WTC11 (cell line): ENCODE results near the gene MAP1LC3A. TPM values are rescaled to one million over a fixed set of nuclear protein-coding genes. Genes with fewer than 3 reads are reported as not detected.
"Not testable (repeated sequence)": the region's sequence is repeated elsewhere in the genome, so short reads cannot be mapped to it uniquely, and the experiment has no call there.

Experiments
- ATAC-seq: fragments of 200-7000 bp; cut with Tn5 transposase; 2 replicates; pipeline ENCODE4 v1.10.0; 2021; ENCODE audit warnings: mild to moderate bottlenecking, moderate library complexity
- CTCF ChIA-PET: fragments of 300-600 bp; sonication (Branson Sonifier 250); formaldehyde crosslinking; loops from one replicate; lab custom pipeline; 2021; ENCODE audit warnings: antibody characterized with exemption; lab: Charles Lee
- POLR2A ChIA-PET: fragments of 350-600 bp; sonication (Branson Sonifier 250); formaldehyde crosslinking; loops from one replicate; lab custom pipeline; 2021; ENCODE audit warnings: antibody characterized with exemption; lab: Charles Lee
- DNase-seq: peaks from one replicate; pipeline ENCODE4 v3.0.0; 2021; ENCODE audit warnings: low spot score
- H3K27ac Mint-ChIP-seq: 2 replicates; pipeline ENCODE4 v1.8.0; 2021; ENCODE audit warnings: mixed read lengths
- H3K27me3 Mint-ChIP-seq: 2 replicates; pipeline ENCODE4 v1.8.0; 2021; ENCODE audit warnings: low read depth, mild to moderate bottlenecking, moderate library complexity, mixed read lengths
- H3K36me3 Mint-ChIP-seq: 2 replicates; pipeline ENCODE4 v1.8.0; 2021; ENCODE audit warnings: mixed read lengths
- H3K4me1 Mint-ChIP-seq: 2 replicates; pipeline ENCODE4 v1.8.0; 2022; ENCODE audit warnings: mixed read lengths
- H3K4me3 Mint-ChIP-seq: 2 replicates; pipeline ENCODE4 v1.8.0; 2021; ENCODE audit warnings: mild to moderate bottlenecking, moderate library complexity, mixed read lengths
- H3K9me3 Mint-ChIP-seq: 2 replicates; pipeline ENCODE4 v1.8.0; 2021; ENCODE audit warnings: mixed read lengths
- IRF2 ChIP-seq: sonication (generic); formaldehyde crosslinking; IDR thresholded peaks from 2 replicates; pipeline ENCODE4 v1.8.0; 2022; ENCODE audit warnings: low read depth, missing genetic modification reagents, borderline replicate concordance
- JUN ChIP-seq: sonication (generic); formaldehyde crosslinking; IDR thresholded peaks from 2 replicates; pipeline ENCODE4 v1.8.0; 2023; ENCODE audit warnings: mild to moderate bottlenecking, missing genetic modification reagents
- total RNA-seq: library from RNA; stranded (reverse); gene quantifications from 3 replicates; pipeline ENCODE4 v1.2.3, GENCODE V29; 2021
- TF ChIP-seq, protein P1 (sequence below): sonication (generic); formaldehyde crosslinking; IDR thresholded peaks from 2 replicates; pipeline ENCODE4 v1.8.0; 2022; ENCODE audit warnings: mild to moderate bottlenecking, missing genetic modification reagents
- TF ChIP-seq, protein P2 (sequence below): sonication (generic); formaldehyde crosslinking; IDR thresholded peaks from 2 replicates; pipeline ENCODE4 v1.8.0; 2022; ENCODE audit warnings: mild to moderate bottlenecking, missing genetic modification reagents
- TF ChIP-seq, protein P3 (sequence below): sonication (generic); formaldehyde crosslinking; IDR thresholded peaks from 2 replicates; pipeline ENCODE4 v1.8.0; 2022; ENCODE audit warnings: mild to moderate bottlenecking, missing genetic modification reagents
- TF ChIP-seq, protein P4 (sequence below): fragments of 250-450 bp; sonication (Bioruptor Pico); IDR thresholded peaks from 2 replicates; pipeline ENCODE4 v1.9.0; 2021; ENCODE audit warnings: moderate library complexity, mild to moderate bottlenecking, inconsistent platforms, borderline replicate concordance
- TF ChIP-seq, protein P5 (sequence below): sonication (generic); formaldehyde crosslinking; conservative IDR thresholded peaks from 2 replicates; pipeline ENCODE4 v1.8.1; 2023; ENCODE audit warnings: mild to moderate bottlenecking, low read depth, missing genetic modification reagents, moderate library complexity
- TF ChIP-seq, protein P6 (sequence below): fragments of 250-450 bp; sonication (Bioruptor Pico); conservative IDR thresholded peaks from 2 replicates; pipeline ENCODE4 v1.9.0; 2021; ENCODE audit warnings: mild to moderate bottlenecking
- TF ChIP-seq, protein P7 (sequence below): sonication (generic); formaldehyde crosslinking; IDR thresholded peaks from 2 replicates; pipeline ENCODE4 v1.8.1; 2023; ENCODE audit warnings: mild to moderate bottlenecking, missing genetic modification reagents

The MAP1LC3A gene
- total RNA-seq, 1 experiment from 2014 or later = 7.5 TPM

DNA sequence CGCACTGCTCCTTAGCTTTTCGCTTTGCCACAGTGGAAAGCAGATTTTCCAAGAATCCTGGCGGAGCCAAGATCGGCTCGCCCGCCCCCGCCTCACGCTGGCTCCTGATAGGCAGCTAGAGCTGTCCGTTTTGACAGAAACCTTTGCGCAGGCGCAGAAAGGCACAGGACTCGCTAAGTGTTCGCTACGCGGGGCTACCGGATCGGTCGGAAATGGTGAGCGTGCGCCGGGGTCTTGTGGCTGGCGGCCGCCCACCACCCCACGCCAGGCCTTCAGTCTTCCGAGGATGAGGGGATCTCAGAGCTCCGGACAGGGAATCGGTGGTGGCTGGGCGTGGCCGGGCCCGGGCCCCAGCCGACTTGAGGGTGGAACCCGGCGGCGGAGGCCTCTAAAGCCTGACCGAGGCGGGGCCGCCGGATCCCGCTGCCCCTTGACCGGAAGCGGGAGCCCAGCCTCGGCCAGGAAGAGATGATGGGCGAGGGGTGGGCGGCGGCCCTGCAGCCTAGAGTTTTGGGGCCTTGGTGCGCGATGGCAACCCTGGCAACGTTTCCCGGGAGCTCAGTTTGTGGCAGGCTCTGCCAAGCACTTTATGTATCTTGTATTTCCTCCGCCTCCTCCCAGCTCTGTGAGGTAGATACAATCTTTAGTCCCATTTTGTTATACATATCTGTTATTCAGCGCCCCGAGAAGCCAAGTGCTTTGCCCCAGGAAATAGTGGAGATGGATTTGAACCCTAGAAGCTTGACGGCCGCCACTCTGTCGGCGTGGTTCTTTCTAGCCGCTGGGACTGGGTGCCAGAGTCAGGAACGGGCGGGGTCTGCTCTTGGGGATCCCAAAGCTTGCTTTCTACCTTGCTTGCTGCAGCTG lies 42.0 kb upstream of the MAP1LC3A start, which contains the start of gene DYNLRB1 (continued):
- TF ChIP-seq, protein P1, sequence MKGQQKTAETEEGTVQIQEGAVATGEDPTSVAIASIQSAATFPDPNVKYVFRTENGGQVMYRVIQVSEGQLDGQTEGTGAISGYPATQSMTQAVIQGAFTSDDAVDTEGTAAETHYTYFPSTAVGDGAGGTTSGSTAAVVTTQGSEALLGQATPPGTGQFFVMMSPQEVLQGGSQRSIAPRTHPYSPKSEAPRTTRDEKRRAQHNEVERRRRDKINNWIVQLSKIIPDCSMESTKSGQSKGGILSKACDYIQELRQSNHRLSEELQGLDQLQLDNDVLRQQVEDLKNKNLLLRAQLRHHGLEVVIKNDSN (CRISPR knock-in tag) = peak; percentile 57; the same call in 1 of the 2 replicates

DNA sequence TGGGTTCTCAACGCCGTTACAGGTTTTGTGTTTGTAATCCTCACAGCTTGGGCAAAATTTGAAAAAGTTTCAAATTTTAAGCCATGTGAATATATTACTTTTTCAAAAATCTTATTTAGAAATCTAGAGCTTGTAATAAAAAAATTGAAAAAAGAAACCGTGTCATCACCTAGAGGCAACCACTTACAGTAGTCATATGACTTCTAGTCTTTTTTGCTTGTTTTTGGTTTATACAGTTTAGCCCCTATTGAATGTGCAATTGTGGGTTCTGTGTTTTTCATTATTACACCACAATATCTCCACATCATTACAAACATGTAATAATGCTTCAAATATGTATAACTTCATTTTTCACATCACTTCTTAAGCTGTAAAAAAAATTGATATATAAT lies 41.4 kb upstream of the MAP1LC3A start:
- ChIA-PET CTCF (interaction anchor here (0.6 to 4.2 kb wide), 8 partner anchors 20 to 262 kb away, joined by 3 to 60 read pairs (median 4); partner anchors contain the start of gene AHCY), POLR2A (interaction anchor here (1.1 kb wide), 1 partner anchor 53 kb away, joined by 3 read pairs; no protein-coding TSS in a partner anchor)
- Mint-ChIP-seq H3K27ac (no peak overlapping the region), H3K4me1 (peaks cover 22% of the 10 kb centered on the region), H3K4me3 (peak overlapping the region; percentile 97), H3K9me3 (no peaks in the 10 kb centered on the region), H3K36me3 (no peaks in the 10 kb centered on the region), H3K27me3 (no peaks in the 10 kb centered on the region)
- no peak for ATAC-seq
- no peak for TF ChIP-seq IRF2 (CRISPR knock-in tag)
- TF ChIP-seq, protein P2, sequence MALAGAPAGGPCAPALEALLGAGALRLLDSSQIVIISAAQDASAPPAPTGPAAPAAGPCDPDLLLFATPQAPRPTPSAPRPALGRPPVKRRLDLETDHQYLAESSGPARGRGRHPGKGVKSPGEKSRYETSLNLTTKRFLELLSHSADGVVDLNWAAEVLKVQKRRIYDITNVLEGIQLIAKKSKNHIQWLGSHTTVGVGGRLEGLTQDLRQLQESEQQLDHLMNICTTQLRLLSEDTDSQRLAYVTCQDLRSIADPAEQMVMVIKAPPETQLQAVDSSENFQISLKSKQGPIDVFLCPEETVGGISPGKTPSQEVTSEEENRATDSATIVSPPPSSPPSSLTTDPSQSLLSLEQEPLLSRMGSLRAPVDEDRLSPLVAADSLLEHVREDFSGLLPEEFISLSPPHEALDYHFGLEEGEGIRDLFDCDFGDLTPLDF = no peak
- TF ChIP-seq, protein P3, sequence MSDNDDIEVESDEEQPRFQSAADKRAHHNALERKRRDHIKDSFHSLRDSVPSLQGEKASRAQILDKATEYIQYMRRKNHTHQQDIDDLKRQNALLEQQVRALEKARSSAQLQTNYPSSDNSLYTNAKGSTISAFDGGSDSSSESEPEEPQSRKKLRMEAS (CRISPR knock-in tag) = no peak
- TF ChIP-seq JUN = no peak
- TF ChIP-seq, protein P4, sequence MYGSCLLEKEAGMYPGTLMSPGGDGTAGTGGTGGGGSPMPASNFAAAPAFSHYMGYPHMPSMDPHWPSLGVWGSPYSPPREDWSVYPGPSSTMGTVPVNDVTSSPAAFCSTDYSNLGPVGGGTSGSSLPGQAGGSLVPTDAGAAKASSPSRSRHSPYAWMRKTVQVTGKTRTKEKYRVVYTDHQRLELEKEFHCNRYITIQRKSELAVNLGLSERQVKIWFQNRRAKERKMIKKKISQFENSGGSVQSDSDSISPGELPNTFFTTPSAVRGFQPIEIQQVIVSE = no peak
- TF ChIP-seq, protein P5, sequence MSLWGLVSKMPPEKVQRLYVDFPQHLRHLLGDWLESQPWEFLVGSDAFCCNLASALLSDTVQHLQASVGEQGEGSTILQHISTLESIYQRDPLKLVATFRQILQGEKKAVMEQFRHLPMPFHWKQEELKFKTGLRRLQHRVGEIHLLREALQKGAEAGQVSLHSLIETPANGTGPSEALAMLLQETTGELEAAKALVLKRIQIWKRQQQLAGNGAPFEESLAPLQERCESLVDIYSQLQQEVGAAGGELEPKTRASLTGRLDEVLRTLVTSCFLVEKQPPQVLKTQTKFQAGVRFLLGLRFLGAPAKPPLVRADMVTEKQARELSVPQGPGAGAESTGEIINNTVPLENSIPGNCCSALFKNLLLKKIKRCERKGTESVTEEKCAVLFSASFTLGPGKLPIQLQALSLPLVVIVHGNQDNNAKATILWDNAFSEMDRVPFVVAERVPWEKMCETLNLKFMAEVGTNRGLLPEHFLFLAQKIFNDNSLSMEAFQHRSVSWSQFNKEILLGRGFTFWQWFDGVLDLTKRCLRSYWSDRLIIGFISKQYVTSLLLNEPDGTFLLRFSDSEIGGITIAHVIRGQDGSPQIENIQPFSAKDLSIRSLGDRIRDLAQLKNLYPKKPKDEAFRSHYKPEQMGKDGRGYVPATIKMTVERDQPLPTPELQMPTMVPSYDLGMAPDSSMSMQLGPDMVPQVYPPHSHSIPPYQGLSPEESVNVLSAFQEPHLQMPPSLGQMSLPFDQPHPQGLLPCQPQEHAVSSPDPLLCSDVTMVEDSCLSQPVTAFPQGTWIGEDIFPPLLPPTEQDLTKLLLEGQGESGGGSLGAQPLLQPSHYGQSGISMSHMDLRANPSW (CRISPR knock-in tag) = no peak
- TF ChIP-seq, protein P6, sequence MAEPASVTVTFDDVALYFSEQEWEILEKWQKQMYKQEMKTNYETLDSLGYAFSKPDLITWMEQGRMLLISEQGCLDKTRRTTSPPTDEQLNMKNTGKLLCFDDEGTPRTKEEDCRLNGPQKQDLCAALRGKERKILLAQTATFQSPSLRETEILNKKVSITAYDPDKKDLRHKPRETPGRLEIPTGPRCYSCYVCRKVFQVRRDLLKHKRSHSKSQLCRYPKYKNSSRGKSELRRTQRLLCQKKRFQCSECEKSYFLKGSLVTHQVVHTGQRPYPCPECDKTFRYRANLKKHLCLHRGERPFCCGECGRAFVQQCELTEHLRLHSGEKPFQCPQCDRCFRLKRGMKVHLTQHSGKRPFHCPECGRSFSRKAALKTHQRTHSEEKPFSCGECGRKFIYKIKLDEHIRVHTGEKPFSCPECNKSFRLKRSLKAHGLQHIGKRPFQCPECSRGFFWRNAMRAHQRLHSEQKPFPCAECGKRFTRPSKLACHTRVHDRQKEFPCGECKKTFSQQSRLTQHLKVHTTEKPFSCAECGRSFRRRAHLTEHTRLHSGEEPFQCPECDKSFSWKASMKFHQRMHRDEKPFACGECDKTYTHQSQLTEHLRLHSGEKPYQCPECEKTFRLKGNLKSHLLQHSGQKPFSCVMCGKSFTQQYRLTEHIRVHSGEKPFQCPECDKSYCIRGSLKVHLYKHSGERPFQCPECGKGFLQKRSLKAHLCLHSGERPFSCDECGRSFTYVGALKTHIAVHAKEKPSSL = no peak
- TF ChIP-seq, protein P7, sequence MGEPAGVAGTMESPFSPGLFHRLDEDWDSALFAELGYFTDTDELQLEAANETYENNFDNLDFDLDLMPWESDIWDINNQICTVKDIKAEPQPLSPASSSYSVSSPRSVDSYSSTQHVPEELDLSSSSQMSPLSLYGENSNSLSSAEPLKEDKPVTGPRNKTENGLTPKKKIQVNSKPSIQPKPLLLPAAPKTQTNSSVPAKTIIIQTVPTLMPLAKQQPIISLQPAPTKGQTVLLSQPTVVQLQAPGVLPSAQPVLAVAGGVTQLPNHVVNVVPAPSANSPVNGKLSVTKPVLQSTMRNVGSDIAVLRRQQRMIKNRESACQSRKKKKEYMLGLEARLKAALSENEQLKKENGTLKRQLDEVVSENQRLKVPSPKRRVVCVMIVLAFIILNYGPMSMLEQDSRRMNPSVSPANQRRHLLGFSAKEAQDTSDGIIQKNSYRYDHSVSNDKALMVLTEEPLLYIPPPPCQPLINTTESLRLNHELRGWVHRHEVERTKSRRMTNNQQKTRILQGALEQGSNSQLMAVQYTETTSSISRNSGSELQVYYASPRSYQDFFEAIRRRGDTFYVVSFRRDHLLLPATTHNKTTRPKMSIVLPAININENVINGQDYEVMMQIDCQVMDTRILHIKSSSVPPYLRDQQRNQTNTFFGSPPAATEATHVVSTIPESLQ (CRISPR knock-in tag) = no peak
- DNase-seq = no peak

DNA sequence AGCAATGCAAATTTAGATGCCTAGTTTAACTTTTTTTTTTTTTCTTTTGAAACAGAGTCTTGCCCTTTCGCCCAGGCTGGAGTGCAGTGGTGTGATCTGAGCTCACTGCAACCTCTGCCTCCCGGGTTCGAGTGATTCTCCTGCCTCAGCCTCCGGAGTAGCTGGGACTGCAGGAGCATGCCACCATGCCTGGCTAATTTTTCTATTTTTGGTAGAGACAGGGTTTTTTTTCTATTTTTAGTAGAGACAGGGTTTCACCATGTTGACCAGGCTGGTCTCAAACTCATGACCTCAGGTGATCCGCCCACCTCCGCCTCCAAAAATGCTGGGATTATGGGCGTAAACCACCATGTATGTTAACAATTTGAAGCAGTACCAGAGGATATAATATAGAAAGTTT lies 39.7 kb upstream of the MAP1LC3A start:
- H3K9me3 Mint-ChIP-seq, H3K27ac Mint-ChIP-seq, POLR2A ChIA-PET, H3K27me3 Mint-ChIP-seq, DNase-seq, H3K4me3 Mint-ChIP-seq, ATAC-seq, H3K36me3 Mint-ChIP-seq: not testable (repeated sequence)
- peaks cover 29% of the 10 kb centered on the region for H3K4me1 Mint-ChIP-seq
- CTCF ChIA-PET = interaction anchor here (0.7 kb wide), 1 partner anchor 418 kb away, joined by 3 read pairs; no protein-coding TSS in a partner anchor

DNA sequence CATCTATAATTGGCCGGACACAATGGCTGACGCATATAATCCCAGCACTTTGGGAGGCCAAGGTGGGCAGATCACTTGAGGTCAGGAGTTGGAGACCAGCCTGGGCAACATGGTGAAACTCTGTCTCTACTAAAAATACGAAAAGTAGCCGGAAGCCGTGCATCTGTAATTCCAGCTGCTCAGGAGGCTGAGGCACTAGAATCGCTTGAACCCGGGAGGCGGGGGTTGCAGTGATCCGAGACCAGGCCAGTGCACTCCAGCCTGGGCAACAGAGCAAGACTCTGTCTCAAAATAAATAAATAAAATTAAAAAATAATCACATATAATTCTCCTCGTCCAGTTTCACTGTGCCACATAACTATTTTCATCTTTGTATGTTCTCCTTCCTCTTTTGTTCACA lies 38.7 kb upstream of the MAP1LC3A start:
- POLR2A ChIA-PET, H3K27ac Mint-ChIP-seq: not testable (repeated sequence)
- peaks cover 22% of the 10 kb centered on the region for H3K4me1 Mint-ChIP-seq

More for the DNA sequence above, 38.7 kb upstream of the MAP1LC3A start:
- H3K9me3 Mint-ChIP-seq, H3K4me3 Mint-ChIP-seq, ATAC-seq, H3K36me3 Mint-ChIP-seq, DNase-seq, H3K27me3 Mint-ChIP-seq: not testable (repeated sequence)
- CTCF ChIA-PET = interaction anchor here (1.0 to 1.5 kb wide), 2 partner anchors 207 to 209 kb away, joined by 3 to 7 read pairs; no protein-coding TSS in a partner anchor
